T-helper 2 cell treated with Interferon-gamma antibody and Interleukin-4, amounts not matched to agents 5 μg/mL and 100 μg/mL, for 36 hours (primary cell): ENCODE results near the gene CACNA1H.
"Not testable (repeated sequence)": the region's sequence is repeated elsewhere in the genome, so short reads cannot be mapped to it uniquely, and the experiment has no call there.

Source experiments
- DNase-seq: peaks from one replicate; pipeline ENCODE4 v3.0.0; 2021; ENCODE audit warnings: low spot score
- H3K27ac Mint-ChIP-seq: one replicate; pipeline ENCODE4 v1.8.0; 2021; ENCODE audit warnings: mild to moderate bottlenecking, mixed read lengths
- H3K27me3 Mint-ChIP-seq: one replicate; pipeline ENCODE4 v1.8.0; 2021; ENCODE audit warnings: low read depth, mixed read lengths
- H3K36me3 Mint-ChIP-seq: one replicate; pipeline ENCODE4 v1.8.0; 2021; ENCODE audit warnings: low read depth, mixed read lengths
- H3K4me1 Mint-ChIP-seq: one replicate; pipeline ENCODE4 v1.8.0; 2021; ENCODE audit warnings: low read depth, mixed read lengths
- H3K4me3 Mint-ChIP-seq: one replicate; pipeline ENCODE4 v1.8.0; 2022; ENCODE audit warnings: mild to moderate bottlenecking, moderate library complexity, mixed read lengths
- H3K9me3 Mint-ChIP-seq: one replicate; pipeline ENCODE4 v1.8.0; 2021; ENCODE audit warnings: mixed read lengths

CACNA1H gene

DNA sequence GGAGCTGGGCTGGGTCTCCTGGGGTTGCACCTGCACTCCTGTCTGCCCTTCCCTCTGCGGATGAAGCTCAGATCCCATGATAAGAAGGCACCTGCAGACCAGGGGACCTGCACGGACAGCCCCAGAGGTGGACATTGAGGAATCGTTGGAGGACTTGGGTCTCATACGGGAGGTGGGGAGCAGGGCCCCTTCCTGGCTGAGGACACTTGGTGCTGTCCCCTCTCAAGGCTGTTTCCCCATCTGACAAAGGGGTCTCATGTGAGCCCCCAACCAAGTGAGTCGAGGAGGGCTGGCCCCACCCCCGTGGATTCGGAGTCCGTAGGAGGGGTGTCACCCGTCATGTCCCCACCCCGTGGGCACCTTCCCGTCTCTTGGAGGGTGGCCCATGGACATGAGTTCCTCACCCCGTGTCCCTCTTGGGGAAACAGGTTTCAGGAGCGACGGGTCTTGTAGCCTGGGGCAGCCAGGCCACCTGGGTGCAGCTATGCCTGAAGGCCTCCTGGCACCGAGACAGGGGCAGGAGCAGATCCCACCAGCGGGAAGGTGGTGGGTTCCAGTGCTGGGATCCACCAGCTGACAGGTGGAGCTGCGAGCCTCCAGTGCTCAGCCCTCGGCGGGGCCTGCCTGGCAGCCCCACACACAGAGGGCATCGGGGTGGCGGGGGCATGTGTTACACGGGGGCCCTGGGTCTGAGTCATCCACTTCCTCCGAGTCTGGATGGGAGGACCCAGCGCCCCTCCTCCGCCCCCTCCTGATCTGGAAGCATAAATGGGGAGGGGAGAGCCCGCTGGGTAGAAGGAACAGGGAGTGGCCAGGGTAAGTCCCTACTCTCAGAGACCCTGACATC, 102.6 kb downstream of the CACNA1H start, which contains the start of gene TPSD1:
Gene TPSD1 (plus strand): TSS at position 794 of the 847 bp plus-strand sequence. CDS start 212 bp downstream, outside the sequence.
- H3K27ac Mint-ChIP-seq, H3K4me1 Mint-ChIP-seq, H3K4me3 Mint-ChIP-seq, H3K27me3 Mint-ChIP-seq, DNase-seq, H3K9me3 Mint-ChIP-seq, H3K36me3 Mint-ChIP-seq: not testable (repeated sequence)

DNA sequence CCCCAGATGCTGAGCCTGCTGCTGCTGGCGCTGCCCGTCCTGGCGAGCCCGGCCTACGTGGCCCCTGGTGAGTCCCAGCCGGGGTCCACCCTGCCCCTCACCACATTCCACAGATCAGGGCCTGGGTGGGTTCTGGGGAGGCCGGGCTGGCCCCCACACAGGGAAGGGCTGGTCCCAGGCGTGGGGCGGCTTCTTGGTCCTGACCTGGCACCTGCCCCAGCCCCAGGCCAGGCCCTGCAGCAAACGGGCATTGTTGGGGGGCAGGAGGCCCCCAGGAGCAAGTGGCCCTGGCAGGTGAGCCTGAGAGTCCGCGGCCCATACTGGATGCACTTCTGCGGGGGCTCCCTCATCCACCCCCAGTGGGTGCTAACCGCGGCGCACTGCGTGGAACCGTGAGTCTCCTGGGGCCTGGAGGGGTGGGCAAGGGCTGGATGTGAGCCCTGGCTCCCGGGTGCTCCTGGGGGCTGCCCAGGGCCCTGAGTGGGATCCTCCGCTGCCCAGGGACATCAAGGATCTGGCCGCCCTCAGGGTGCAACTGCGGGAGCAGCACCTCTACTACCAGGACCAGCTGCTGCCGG, 103.5 kb downstream of the CACNA1H start:
- H3K27ac Mint-ChIP-seq, H3K36me3 Mint-ChIP-seq, H3K27me3 Mint-ChIP-seq, H3K4me1 Mint-ChIP-seq, H3K4me3 Mint-ChIP-seq, DNase-seq, H3K9me3 Mint-ChIP-seq: not testable (repeated sequence)

DNA sequence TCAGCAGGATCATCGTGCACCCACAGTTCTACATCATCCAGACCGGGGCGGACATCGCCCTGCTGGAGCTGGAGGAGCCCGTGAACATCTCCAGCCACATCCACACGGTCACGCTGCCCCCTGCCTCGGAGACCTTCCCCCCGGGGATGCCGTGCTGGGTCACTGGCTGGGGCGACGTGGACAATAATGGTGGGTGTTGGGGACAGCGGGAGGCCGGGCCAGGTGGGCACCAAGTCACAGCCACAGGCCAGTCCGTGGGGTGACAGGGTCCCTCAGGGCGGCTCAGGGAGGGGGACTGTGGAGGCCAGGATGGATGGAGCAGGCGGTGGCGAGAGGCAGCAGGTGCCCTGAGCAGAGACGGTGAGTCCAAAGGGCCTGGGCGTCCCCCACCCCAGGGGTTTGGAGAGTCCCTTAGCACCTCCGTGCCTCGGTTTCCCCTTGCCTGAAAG, 104.0 kb downstream of the CACNA1H start:
- peaks cover 13% of the 10 kb centered on the region for H3K27me3 Mint-ChIP-seq
- H3K4me3 Mint-ChIP-seq = no peak overlapping the region
- H3K27ac Mint-ChIP-seq = no peak overlapping the region
- peaks cover 5% of the 10 kb centered on the region for H3K4me1 Mint-ChIP-seq
- DNase-seq = no peak
- H3K36me3 Mint-ChIP-seq = no peaks in the 10 kb centered on the region
- H3K9me3 Mint-ChIP-seq = no peaks in the 10 kb centered on the region

DNA sequence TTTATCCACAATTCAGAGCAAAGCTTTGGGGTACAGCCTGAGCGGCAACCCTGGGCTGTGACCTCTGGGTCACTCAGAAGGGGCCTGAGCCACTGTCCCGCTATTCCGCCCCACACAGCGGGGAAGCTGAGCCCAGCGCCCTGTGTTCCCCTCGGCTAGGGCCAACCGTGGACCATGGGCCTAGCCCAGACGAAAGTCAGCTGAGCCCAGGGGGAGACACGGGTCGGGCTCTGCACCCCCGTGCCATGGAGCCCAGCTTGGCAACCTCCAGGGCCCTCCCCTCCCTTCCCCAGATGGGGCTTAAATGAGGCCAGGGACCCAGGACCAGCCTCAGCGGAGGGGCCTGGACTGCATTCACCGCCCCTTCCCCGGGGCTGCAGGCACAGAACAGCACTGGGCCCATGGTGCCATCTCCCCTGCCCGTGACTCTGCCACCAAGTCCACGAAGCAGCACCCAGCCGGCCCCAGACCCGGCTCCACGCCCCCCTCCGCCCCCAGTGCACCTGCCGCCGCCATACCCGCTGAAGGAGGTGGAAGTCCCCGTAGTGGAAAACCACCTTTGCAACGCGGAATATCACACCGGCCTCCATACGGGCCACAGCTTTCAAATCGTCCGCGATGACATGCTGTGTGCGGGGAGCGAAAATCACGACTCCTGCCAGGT, 104.8 kb downstream of the CACNA1H start:
- Mint-ChIP-seq H3K36me3 (no peaks in the 10 kb centered on the region), H3K27ac (no peak overlapping the region), H3K9me3 (no peaks in the 10 kb centered on the region), H3K27me3 (peaks cover 18% of the 10 kb centered on the region), H3K4me3 (no peak overlapping the region), H3K4me1 (peaks cover 5% of the 10 kb centered on the region)
- no peak for DNase-seq

DNA sequence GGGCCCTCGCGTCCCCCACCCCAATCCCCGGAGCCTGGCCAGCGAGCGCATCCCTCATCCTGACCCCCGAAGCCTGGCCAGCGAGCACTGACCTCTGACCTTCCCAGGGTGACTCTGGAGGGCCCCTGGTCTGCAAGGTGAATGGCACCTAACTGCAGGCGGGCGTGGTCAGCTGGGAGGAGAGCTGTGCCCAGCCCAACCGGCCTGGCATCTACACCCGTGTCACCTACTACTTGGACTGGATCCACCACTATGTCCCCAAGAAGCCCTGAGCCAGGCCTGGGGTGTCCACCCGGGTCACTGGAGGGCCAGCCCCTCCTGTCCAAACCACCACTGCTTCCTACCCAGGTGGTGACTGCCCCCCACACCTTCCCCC, 105.3 kb downstream of the CACNA1H start:
- H3K9me3 Mint-ChIP-seq = no peaks in the 10 kb centered on the region
- DNase-seq = no peak
- peaks cover 5% of the 10 kb centered on the region for H3K4me1 Mint-ChIP-seq
- no peak overlapping the region for H3K4me3 Mint-ChIP-seq
- no peak overlapping the region for H3K27ac Mint-ChIP-seq
- H3K27me3 Mint-ChIP-seq = peaks cover 18% of the 10 kb centered on the region
- H3K36me3 Mint-ChIP-seq = no peaks in the 10 kb centered on the region

DNA sequence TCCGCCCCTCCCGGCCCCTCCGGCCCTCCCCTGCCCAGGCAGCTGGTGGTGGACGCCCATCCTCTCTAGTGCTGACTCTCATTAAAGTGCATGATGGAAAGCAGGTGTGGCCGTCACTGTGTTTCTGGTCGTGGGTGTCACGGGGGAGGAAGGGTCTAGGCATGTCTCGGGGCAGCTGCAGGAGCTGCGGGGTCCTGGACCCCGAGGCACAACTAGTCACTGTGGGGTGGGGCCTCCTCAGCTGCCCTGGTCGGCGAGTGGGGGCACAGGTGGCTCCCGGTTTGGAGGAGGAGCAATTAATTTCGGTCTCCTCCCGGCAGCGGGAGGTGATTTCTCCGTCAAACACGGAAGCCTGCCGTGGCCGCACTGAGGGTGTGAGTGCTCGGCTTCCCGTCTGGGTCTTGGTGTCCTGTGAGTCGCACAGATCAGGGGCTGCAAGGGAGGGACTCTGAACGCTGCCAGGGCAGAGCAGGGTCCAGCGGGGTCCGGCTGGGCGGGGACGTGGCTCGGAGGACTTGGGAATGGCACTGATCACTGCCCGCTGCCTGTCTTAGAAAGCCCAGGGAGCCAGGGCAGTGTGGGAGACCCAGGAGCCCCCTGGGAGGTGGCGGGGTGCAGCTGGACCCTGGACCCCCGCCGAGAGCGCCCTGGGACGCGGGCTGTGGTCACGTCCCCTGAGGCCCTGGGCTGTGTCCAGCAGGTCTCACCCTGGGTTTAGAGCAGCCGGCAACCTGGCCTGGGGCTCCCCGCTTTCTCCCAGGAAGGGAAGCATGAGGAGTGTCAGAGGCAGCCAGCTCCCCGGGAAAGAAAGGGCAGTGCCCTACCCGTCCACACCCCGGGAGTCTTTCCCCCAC, 106.2 kb downstream of the CACNA1H start:
- H3K4me3 Mint-ChIP-seq = peak overlapping the region; percentile 74
- H3K27ac Mint-ChIP-seq = peak overlapping the region; percentile 55
- no peaks in the 10 kb centered on the region for H3K36me3 Mint-ChIP-seq
- H3K27me3 Mint-ChIP-seq = peaks cover 18% of the 10 kb centered on the region
- DNase-seq = no peak
- H3K9me3 Mint-ChIP-seq = peaks cover 2% of the 10 kb centered on the region
- H3K4me1 Mint-ChIP-seq = peaks cover 5% of the 10 kb centered on the region

DNA sequence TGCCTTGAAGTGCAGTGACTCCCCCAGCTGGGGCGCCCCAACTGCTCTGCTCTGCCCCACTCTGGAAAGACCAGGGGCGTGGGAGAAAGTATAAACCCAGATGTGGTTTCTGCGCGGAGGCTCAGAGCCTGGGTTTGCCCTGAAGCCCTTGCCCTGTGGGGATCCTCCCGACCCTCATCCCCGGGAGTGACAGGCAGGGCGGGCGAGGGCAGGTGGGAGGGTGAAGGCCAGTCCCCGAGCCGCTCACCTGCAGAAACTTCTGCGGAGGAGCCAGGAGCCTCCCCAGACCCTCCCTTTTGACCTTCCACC, 106.8 kb downstream of the CACNA1H start:
- Mint-ChIP-seq H3K27ac (no peak overlapping the region), H3K4me3 (no peak overlapping the region), H3K4me1 (peaks cover 5% of the 10 kb centered on the region), H3K9me3 (peaks cover 8% of the 10 kb centered on the region), H3K36me3 (no peaks in the 10 kb centered on the region), H3K27me3 (peaks cover 18% of the 10 kb centered on the region)
- no peak for DNase-seq

DNA sequence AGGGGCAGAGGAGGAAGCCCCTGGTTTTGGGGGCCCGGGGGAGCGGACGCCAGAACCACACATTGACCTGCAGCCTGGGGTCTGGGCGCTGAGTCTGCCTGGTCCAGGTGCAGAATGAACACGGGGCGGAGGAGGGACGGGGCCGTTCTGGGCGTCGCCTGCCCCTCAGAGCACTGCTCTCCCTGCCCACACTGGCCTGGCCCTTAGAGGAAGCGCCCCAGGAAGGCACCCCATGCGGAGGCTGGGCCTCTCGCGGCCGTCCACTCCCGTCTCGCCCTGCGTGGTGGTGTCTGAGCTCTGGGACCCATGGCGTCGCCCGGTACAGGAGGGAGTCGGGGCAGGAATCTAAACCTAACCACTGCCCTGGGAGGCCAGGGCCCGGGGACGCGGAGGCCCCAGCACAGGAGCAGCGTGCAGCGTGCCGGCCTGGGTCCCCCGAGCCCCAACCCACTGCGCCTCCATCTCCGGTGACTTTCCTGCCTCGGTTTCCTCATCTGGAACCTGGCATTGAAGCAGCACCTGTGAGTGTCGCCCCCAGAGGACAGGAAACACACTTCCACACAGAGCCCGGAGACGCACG, 107.3 kb downstream of the CACNA1H start:
- no peak overlapping the region for H3K4me3 Mint-ChIP-seq
- peaks cover 18% of the 10 kb centered on the region for H3K27me3 Mint-ChIP-seq

DNA sequence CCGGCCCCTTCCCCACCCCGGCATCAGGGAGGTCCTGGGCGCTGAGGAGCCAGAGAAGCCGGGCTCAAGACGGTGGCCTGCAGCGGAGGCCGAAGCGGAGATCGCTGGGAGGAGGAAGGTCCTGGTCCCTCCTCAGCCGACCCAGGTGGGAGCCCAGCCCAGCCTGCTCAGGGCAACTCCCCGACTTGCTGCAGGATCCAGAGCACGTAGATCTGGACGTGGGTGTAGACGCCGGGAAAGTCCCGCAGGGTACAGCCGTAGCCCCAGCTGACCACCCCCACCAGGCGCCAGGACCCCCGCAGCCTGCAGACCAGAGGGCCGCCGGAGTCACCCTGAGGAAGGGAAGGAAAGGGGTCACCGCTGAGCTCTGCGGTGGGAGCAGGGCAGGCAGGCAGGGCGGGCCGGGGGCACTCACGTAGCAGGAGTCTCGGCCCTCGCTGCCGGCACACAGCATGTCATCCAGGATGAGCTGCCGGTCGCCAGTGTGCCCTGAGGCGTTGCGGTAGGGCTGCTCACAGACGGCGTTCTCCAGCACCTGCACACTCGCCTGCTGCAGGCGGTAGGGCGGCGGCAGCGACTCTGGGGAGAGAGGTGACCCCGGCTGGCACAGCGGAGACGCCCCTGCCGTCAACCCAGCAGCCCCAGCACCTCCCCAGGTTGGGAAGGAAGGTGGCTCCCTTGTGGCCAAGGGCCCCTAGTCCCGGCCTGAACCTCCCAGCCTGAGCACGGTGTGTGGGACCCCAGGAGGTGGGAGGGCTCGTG, 108.4 kb downstream of the CACNA1H start:
- Mint-ChIP-seq H3K4me3 (no peak overlapping the region), H3K4me1 (peaks cover 5% of the 10 kb centered on the region), H3K36me3 (no peaks in the 10 kb centered on the region), H3K27me3 (peaks cover 18% of the 10 kb centered on the region), H3K9me3 (peaks cover 10% of the 10 kb centered on the region), H3K27ac (no peak overlapping the region)
- DNase-seq = no peak

More for the DNA sequence above, 107.3 kb downstream of the CACNA1H start:
- Mint-ChIP-seq H3K9me3 (peaks cover 10% of the 10 kb centered on the region), H3K27ac (no peak overlapping the region), H3K4me1 (peaks cover 5% of the 10 kb centered on the region), H3K36me3 (no peaks in the 10 kb centered on the region)
- DNase-seq = no peak

DNA sequence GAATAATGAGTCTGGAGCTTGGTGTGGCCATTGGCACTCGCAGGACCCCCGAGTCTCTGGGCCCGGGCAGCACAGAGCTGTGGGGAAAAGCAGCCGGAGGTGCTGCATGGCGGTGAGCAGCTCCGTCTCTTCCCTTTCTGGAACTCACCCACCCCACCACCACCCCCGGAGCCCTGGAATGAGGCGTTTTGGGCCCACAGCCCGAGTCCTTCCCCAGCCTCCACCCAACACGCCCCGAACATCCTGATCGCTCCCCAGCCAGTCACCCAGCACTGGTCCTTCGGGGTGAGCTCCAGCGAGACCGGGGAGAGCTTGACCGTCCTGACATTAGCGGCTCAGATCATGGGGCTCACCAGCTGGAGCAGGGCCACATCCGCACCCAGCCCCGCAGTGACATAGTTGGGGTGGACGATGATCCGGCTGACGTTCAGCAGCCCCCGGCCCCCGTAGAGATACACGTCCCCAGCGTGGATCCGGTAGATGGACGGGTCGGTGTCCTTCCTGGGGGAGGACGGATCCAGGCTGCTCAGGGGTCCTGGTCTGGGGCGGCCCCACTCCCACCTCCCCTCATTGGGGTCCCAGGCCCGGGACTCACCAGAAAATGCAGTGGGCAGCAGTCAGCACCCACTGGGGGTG, 109.4 kb downstream of the CACNA1H start:
- no peak for DNase-seq
- peaks cover 10% of the 10 kb centered on the region for H3K9me3 Mint-ChIP-seq
- no peaks in the 10 kb centered on the region for H3K36me3 Mint-ChIP-seq
- peaks cover 18% of the 10 kb centered on the region for H3K27me3 Mint-ChIP-seq
- H3K27ac Mint-ChIP-seq = no peak overlapping the region
- H3K4me3 Mint-ChIP-seq = no peak overlapping the region
- H3K4me1 Mint-ChIP-seq = peaks cover 5% of the 10 kb centered on the region

DNA sequence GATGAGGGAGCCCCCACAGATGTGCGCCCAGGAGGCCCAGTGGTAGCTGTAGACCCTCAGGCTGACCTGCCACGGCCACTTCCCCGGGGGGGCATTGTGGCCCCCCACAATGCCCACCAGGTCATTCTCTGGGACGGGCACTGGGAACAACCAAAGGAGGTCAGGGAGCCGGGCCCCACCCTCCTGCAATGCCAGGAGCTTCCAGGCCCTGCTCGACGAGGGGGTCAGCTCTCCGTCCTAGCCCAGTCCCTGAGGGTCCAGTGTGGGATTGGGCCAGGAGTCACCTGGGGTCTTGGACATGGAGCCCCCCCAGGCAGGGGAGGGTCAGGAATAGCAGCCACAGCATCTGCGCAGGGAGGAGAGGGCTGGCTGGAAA, 109.9 kb downstream of the CACNA1H start:
- Mint-ChIP-seq H3K9me3 (peaks cover 10% of the 10 kb centered on the region), H3K4me3 (no peak overlapping the region), H3K36me3 (no peaks in the 10 kb centered on the region), H3K27me3 (peaks cover 18% of the 10 kb centered on the region), H3K27ac (no peak overlapping the region), H3K4me1 (peaks cover 5% of the 10 kb centered on the region)
- DNase-seq = no peak

DNA sequence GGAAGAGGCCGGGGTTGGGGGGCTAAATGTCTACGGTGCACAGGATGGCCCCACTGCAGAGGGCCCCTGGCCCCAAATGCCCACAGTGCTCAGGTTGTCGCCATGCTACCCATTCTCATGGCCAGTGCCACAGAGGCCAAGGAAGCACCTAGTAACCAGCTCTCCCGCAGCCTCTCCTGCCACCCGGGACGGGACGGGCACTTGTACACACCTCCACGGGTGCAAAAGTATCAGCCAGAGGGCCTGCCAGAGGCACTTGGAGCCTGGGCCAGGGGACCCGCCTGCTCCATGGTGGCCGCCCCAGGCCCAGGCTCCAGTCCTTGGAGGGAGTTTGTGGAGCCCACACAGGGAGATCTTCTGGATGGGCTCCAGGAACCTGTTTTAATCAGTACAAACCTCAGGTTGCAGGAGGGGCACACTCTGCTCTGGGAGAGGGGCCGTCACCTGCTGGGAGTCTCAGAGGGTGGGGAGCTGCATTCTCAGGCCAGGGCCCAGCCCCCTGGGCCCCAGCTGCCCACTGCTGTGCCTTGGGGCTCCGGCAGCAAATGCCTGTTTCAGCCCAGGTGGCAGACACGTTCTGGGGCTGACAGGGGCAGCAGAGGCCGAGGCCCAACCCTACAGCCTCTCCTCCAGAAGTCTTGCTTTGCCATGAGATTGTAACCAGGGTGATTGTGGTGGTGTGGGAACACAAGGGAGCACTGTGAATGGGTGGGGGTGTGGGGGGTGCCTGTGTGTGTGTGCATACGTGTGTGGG, 110.9 kb downstream of the CACNA1H start:
- no peak overlapping the region for H3K27ac Mint-ChIP-seq
- no peak overlapping the region for H3K4me3 Mint-ChIP-seq
- peaks cover 5% of the 10 kb centered on the region for H3K4me1 Mint-ChIP-seq
- no peaks in the 10 kb centered on the region for H3K36me3 Mint-ChIP-seq
- DNase-seq = no peak
- H3K9me3 Mint-ChIP-seq = peaks cover 10% of the 10 kb centered on the region
- peaks cover 18% of the 10 kb centered on the region for H3K27me3 Mint-ChIP-seq
